Vagina (tissue), 2 donors: ENCODE data around the gene SURF4.

ENCODE experiments used
- CTCF ChIP-seq, 3 experiments: fragments of 450-650 bp in 2 of 3; fragments of 200-600 bp in 1 of 3; sonication (generic) in 1 of 3; IDR thresholded peaks; one replicate each; pipeline ENCODE4 v1.5.1; 2017 to 2019; ENCODE audit warnings: antibody characterized with exemption in 3 of 3, mild to moderate bottlenecking in 2 of 3, moderate library complexity in 2 of 3
- POLR2A ChIP-seq, 2 donors: fragments of 450-650 bp; IDR thresholded peaks; one replicate each; pipeline ENCODE4 v1.6.1; 2017; ENCODE audit warnings: antibody characterized with exemption in 2 of 2, mild to moderate bottlenecking in 2 of 2, moderate library complexity in 2 of 2
- POLR2AphosphoS5 ChIP-seq, 2 donors: sonication (generic); formaldehyde crosslinking; IDR thresholded peaks; one replicate each; pipeline ENCODE4 v1.9.0; 2017; ENCODE audit warnings: antibody characterized with exemption in 2 of 2, mild to moderate bottlenecking in 2 of 2, low read depth in 1 of 2; ENCODE audit not compliant: insufficient read depth in 1 of 2

GRCh38 chr9:133368249-133368881 is 7.5 kb downstream of the SURF4 start:
- TF ChIP-seq CTCF (IDR thresholded peaks at IDR 0.05) = no peak
- TF ChIP-seq POLR2A (IDR thresholded peaks at IDR 0.05) = no peak
- TF ChIP-seq POLR2AphosphoS5 (IDR thresholded peaks at IDR 0.05; ENCODE audit: insufficient read depth in 1 of 2, low read depth in 1 of 2) = no peak
